Suppressor macrophage treated with lipopolysaccharide for 4 hours (primary cell): Measurements from ENCODE around the gene AJAP1.
A peak's percentile ranks its signal among the peaks of the same experiment; 100 is the strongest.

Source experiments
- DNase-seq: peaks from one replicate; pipeline ENCODE4 v3.0.0-alpha.2; 2020

Gene AJAP1

DNA sequence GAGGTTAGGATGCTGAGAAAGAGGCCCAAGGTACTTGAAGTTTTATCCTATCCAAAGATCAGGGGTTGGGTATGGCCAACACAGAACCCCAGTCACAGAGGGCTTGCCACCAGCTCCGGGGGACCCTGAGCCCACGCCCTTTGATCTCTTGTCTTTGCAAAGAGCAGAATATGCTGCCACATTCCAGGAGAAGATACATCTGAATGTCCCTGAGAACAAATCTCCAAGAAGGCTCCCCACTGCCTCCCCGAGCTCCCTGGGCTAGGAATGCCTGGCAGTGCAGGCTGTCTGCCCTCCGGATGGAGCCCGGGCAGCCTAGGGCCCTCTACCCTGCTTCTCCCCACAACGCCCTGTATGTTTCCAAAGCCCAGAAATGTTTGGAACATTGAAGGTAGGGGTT, 49.2 kb downstream of the AJAP1 start:
- DNase-seq: no peak

DNA sequence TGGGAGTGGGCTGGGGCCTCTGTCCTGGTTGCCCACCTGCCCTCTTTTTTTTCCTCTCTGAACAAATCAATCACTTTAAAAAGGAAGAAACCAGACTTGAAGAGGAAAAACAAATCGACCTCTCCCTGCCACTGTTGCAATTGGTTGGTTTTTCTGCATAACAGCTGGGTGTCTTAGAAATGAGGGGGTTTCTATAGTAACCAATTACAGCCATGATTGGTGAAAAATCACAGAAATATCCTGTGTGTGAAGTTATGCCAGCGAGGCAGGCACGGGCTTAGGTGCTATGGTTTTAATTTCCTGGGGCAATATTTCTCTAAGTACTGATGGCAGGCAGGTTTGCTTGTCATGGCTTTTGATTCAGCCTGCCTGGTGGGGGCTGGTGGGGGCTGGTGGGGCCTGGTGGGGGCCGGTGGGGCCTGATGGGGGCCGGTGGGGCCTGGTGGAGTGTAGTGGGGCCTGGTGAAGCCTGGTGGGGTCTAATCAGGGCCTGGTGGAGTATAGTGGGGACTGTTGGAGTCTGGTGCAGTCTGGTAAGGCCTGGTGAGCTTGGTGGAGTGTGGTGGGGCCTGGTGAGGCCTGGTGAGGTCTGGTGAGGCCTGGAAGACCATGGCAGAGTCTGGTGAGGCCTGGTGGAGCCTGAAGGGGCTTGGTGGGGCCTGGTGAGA, 54.6 kb downstream of the AJAP1 start:
- no peak for DNase-seq

DNA sequence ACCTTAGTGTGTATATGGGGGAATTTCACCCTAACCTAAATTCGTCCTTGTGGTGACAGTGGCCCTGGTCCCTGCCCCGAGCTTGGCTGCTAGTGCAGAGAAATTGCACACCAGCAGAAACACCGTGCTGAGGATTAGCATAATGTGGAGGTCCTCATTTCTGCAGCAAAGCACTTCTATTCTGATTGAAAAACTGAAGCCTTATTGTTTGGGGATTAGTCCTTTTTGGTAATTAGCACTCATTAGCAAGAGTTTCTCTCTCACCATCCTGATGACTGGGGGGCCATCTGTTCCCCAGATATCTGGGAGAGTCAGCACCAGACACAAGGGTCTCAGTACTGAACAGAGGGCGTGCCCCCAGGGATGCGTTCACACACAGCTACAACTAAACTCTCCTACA, 55.2 kb downstream of the AJAP1 start:
- no peak for DNase-seq

GRCh38 chr1:4710592-4711415, 56.4 kb downstream of the AJAP1 start:
- no peak for DNase-seq

- DNase-seq: no peak
Measured at GRCh38 chr1:4711416-4712275, 57.2 kb downstream of the AJAP1 start.

- DNase-seq: no peak
Measured at GRCh38 chr1:4713669-4714068, 59.3 kb downstream of the AJAP1 start.

- DNase-seq: no peak
Measured at GRCh38 chr1:4716406-4716805, 62.0 kb downstream of the AJAP1 start.

- DNase-seq: no peak
Measured at GRCh38 chr1:4718071-4718470, 63.7 kb downstream of the AJAP1 start.

GRCh38 chr1:4723106-4723505, 68.7 kb downstream of the AJAP1 start:
- DNase-seq: no peak

DNA sequence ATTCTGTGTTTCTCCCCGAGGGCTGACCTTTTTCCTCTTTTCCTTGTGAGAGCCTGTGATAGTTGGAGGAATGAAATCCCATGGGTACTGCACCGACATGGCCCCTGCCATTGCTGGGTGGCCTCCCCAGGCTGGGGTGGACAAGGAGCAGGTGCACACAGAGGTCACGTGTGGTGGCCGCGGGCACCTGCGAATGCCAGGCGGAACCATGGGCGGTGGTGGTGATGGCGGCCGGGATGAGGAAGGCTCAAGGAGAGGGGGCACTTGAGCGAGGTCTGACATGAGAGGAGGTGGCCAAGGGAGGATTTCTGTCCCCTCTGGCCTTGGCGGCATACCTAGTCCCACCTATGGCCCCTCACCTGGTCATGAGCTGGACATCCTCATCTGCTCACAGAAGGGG, 69.6 kb downstream of the AJAP1 start:
- no peak for DNase-seq

DNA sequence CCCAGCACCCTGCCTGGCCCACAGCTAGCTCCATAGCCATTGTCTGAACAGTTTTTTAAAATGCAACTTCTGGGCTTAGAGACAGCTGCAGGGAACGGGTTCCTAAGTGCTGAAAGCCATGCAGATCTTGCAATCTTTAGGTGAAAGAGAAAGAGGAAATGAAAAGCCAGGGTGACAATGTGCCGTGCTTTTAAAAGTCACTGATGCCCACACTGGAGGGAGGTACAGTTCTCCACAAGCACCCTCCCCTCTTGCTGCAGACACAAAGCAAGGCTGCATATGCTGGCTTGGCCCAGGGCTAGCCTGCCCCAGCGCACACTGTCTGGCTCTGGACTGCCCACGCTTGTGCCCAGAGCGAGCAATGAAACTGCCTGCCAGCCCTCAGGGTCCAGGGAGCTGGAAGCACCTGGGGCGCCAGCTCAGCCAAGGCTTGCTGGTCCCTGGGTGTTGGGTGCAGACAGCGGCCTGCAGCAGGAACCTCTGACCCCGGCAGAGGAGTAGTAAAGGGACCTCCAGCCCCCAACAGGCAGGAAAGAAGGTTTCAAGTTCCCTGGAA, 70.4 kb downstream of the AJAP1 start:
- DNase-seq: no peak

- DNase-seq: no peak
Measured at GRCh38 chr1:4725416-4725815, 71.0 kb downstream of the AJAP1 start.

DNA sequence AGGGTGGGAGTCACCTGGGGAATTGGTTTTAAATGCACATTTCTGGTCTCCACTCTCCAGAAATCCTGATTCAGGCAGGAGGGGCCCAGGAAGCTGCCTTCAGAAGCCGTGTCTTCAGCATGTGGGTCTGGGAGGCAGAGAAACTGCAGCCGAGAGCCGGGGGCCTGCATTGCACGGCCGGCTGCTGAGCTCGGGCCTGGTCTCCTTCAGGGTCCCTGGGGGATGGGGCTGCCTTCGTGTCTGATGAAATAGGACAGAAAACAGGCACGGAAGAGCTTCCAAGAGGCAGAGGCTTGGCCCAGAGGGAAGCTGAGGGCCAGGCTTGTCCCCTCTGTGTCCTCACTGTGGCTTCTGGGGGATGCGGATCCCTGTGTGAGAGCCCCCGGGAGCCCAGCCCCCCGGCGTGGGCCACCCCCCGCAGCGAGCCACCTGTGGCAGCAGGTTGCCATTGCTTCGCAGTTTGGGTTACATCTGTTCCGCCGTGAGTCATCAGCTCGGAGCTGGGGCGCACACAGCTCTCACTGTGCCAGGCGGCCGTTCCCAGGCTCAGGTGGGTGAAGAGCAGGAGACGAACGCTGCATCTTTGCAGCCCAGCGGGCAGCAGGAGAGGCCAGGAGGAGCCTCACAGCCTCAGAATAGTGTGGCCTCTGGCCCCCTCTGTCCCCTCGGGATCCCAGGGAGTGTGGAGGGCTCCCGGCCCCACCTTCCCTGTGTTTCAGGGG, 72.4 kb downstream of the AJAP1 start:
- no peak for DNase-seq

GRCh38 chr1:4728319-4729089, 74.1 kb downstream of the AJAP1 start:
- DNase-seq: no peak

DNA sequence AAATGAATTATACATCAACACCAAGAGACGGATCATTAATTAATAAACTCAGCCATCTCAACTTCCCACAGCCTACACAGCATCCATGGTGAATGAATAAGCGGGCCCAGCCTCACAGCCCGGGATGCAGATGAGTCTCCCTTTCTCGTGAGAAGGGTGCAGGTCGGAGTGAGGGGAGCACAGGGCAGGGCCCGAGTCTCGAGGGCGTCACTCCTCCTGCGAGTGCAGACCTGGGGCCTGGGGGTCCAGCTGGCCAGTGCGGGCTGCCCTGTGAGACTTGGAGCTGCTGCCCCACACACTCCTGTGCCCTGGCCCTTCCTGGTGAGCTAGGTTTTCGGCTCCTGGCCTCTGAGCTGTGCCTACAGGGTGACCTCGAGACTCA, 74.7 kb downstream of the AJAP1 start:
- DNase-seq: no peak

DNA sequence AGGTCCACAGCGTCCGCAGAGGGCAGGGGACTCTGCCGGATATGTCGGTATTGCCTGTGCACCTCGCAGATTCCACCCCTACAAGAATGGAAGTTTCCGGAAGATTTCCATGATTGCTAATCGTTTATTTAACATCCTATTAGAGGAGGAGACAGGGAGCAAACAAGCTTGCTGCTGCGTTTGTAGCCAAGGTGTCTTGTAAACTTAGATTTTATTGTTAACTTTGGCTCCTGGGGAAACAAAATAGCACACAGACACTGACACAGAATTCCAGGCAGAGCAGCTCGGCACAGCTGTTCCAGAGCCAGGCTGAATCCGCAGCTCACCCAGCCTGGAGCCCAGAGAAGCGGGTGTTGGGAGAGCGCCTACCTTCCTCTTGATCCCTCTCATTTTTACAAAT, 75.7 kb downstream of the AJAP1 start:
- DNase-seq: no peak

DNA sequence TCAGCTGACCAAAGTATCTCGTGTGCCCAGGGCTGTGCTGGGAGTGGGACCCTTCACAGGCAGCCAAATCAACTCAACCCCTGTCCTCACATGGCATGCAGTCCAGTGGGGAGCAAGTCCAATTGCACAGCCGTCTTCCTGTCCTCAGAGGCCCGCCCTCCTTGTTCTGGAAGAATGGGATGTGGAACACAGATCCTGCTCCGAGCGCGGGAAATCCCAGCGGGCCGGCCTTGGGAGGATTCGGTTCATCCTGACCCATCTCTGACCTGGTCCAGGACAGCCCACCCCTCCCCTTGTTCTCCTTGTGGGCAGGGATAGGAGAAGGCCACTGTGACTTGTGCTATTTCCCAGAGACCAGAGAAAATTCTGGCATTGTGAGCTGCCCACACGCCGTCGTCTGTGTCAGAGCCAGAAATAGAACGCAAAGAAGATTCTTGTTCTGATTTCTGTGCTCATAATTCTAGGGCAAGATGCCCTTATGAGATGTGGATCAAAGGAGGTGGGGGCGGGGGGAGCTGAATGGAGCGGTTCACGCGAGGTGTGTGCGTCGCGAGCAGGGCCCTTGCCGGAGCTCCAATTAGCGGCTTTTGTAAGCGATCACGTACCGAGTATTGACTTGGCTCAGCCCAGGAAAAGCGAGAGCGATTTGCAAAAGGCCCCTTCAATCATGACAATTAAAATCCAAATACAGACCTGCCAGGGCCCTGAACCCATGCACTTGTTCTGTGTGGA, 79.2 kb downstream of the AJAP1 start:
- no peak for DNase-seq

DNA sequence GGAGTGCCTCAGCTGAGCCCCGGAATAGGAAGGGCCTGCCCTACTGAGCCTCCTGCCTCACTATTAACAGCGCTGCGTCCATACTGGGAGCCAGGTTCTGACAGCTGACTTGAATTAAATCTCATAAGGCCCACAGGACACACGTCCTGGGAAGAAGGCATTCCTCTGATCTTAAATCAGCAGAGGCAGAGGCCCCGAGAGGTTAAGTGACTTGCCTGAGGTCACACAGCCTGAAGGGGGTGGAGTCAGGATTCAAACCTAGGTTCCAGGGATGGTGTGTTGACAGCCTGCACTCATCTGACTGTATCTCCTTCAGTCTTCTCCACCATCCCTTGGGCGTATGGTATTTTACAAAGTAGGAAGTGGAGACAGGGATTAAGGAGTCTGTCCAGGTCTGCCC, 79.8 kb downstream of the AJAP1 start:
- no peak for DNase-seq

DNA sequence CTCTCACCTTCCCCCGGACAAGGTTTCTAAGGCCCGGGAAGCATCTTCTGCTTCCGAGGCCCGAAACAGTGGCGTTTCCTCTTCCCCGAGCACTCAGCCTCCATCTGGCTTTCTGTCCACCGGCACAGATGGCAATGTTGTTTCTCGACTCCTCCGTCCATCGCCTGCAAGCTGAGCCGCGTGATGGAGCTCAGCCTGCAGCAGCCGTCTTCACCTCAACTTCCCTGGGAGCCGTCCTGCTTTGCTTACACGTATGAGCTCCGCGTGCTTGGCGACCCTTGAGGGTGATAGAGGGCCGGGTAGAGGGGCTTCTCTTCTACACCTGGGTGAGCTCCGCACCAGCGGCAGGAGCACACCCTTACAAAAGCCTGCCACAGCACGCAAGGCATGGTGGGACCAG, 80.4 kb downstream of the AJAP1 start:
- no peak for DNase-seq

GRCh38 chr1:4736254-4736653, 81.8 kb downstream of the AJAP1 start:
- DNase-seq: peak; percentile 9

DNA sequence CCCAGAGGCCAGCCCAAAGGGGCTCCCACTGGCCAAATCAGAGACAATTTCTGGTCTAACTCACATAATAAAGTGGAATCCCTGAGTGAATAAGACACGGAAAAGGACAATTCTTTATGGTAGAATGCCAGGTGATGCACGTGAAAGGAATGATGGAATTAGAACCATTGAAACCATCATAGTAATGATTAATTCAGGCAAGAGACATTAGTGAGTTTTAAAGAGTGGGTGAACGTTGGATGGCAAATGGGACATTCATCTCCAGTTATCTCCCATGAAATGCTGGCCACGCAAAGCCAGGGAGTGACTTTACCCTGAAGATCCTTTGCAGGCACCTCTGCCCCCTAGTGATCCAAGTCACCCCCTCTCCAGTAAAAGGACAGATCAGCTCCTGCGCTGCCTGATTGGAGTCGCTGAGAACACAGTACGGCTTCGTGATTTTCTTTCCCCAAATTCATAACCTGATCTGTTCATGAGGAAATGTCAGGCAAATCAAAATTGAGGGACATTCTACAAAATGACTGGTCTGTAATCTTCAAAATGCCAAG, 87.5 kb downstream of the AJAP1 start:
- no peak for DNase-seq
